ENCODE results near the gene NPR3.

The NPR3 gene

DNA sequence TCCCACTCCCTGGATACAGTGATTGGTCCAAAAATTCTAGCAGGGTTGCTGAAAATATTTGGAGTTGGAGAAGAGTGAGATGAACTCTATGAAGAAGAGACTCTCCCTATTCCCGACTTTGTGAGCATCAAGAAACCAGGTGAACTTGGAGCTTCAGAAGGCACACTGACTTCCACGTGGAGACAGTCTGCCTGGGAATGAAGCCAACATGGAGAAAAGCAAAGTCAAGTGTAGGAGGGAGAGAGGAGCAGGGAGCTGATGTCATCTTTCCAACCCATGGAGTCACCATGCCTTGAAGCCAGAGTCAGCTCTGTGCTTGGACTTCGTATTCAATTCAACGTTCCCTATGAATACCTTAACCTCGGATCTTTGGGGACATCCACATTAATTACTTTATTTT, 125.1 kb downstream of the NPR3 start:
- TF ChIP-seq, protein P1, sequence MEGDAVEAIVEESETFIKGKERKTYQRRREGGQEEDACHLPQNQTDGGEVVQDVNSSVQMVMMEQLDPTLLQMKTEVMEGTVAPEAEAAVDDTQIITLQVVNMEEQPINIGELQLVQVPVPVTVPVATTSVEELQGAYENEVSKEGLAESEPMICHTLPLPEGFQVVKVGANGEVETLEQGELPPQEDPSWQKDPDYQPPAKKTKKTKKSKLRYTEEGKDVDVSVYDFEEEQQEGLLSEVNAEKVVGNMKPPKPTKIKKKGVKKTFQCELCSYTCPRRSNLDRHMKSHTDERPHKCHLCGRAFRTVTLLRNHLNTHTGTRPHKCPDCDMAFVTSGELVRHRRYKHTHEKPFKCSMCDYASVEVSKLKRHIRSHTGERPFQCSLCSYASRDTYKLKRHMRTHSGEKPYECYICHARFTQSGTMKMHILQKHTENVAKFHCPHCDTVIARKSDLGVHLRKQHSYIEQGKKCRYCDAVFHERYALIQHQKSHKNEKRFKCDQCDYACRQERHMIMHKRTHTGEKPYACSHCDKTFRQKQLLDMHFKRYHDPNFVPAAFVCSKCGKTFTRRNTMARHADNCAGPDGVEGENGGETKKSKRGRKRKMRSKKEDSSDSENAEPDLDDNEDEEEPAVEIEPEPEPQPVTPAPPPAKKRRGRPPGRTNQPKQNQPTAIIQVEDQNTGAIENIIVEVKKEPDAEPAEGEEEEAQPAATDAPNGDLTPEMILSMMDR (conservative IDR thresholded peaks at IDR 0.05; ENCODE audit: low read depth, low read length) = no peak
- no peak overlapping the region for H2AFZ ChIP-seq (ENCODE audit: low read depth)
- H3K4me2 ChIP-seq = no peak overlapping the region
- no peak overlapping the region for H3K27ac ChIP-seq
- H3K4me3 ChIP-seq (IDR thresholded peaks at IDR 0.05; ENCODE audit: insufficient read depth, low read depth, low read length) = no peak overlapping the region
- no peaks in the 10 kb centered on the region for H3K27me3 ChIP-seq (ENCODE audit: insufficient read depth, low read depth)
- H3K79me2 ChIP-seq (ENCODE audit: insufficient read depth, low read depth) = no peaks in the 10 kb centered on the region
- H3K36me3 ChIP-seq (ENCODE audit: insufficient read depth) = no peaks in the 10 kb centered on the region
- H3K4me1 ChIP-seq (ENCODE audit: low read depth, poor library complexity, severe bottlenecking) = no peaks in the 10 kb centered on the region
- no peaks in the 10 kb centered on the region for H4K20me1 ChIP-seq (ENCODE audit: insufficient read depth)
- H3K9ac ChIP-seq = no peak overlapping the region

DNA sequence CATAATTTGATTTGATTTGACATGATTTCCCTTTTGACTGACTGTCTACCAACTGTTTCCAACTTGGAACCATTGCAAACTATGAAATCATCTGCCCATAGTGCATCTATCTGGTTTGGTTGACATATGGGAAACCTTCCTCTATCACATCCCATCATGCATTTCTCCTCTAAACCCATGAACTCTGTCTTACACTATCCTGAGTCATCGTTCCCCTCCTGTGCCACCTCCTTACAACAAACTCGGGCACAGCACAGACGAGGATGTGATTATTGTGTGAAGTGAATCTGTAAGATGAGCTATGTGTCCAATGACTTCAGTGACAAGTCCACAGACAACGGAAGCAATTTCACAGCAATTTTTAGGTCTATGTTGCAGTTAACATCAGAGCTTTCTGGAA, 126.1 kb downstream of the NPR3 start:
- no peaks in the 10 kb centered on the region for H4K20me1 ChIP-seq (ENCODE audit: insufficient read depth)
- H3K4me1 ChIP-seq (ENCODE audit: low read depth, poor library complexity, severe bottlenecking) = no peaks in the 10 kb centered on the region
- no peak overlapping the region for H3K4me3 ChIP-seq (IDR thresholded peaks at IDR 0.05; ENCODE audit: insufficient read depth, low read depth, low read length)
- H2AFZ ChIP-seq (ENCODE audit: low read depth) = no peak overlapping the region
- no peak overlapping the region for H3K27ac ChIP-seq
- TF ChIP-seq, protein P1 (conservative IDR thresholded peaks at IDR 0.05; ENCODE audit: low read depth, low read length) = no peak
- H3K9ac ChIP-seq = no peak overlapping the region
- no peaks in the 10 kb centered on the region for H3K36me3 ChIP-seq (ENCODE audit: insufficient read depth)
- no peak overlapping the region for H3K4me2 ChIP-seq
- H3K79me2 ChIP-seq (ENCODE audit: insufficient read depth, low read depth) = no peaks in the 10 kb centered on the region
- no peaks in the 10 kb centered on the region for H3K27me3 ChIP-seq (ENCODE audit: insufficient read depth, low read depth)

DNA sequence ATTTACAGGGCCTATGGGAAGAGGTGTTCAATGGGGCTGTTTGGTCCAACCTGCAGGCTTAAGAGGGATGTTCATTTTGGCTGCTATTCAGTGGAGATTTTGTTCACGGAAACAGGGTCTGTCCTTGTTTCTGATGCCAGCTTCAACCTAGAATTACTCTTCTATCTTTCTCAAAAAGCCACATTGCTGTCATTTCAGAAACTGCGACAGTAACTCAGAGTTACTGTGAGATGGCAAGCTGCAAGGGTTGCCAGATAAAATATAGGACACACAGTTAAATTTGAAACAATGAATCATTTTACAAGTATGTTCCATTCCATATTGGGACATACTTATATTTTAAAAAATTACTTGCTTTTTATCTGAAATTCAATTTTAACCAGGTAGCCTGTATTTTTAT, 128.0 kb downstream of the NPR3 start:
- H3K4me2 ChIP-seq = no peak overlapping the region
- H3K27me3 ChIP-seq (ENCODE audit: insufficient read depth, low read depth) = no peaks in the 10 kb centered on the region
- H3K27ac ChIP-seq = no peak overlapping the region

DNA sequence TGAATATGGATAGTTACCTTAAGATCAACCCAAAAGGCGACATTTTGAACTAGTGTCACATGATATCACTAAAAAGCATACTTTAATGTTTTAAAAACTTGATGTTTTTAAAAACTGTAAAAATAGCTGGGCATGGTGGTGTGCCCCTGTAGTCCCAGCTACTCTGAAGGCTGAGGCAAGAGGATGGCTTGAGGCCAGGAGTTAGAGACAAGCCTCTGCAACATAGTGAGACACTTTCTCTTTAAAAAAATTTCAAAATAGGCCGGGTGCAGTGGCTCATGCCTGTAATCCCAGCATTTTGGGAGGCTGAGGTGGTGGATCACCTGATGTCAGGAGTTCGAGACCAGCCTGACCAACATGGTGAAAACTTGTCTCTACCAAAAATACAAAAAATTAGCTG, 129.5 kb downstream of the NPR3 start:
- TF ChIP-seq, protein P1 (conservative IDR thresholded peaks at IDR 0.05; ENCODE audit: low read depth, low read length) = no peak
- Histone ChIP-seq H3K36me3 (ENCODE audit: insufficient read depth) (no peaks in the 10 kb centered on the region), H2AFZ (ENCODE audit: low read depth) (no peak overlapping the region), H3K4me2 (no peak overlapping the region), H3K27me3 (ENCODE audit: insufficient read depth, low read depth) (no peaks in the 10 kb centered on the region), H3K4me1 (ENCODE audit: low read depth, poor library complexity, severe bottlenecking) (no peaks in the 10 kb centered on the region), H4K20me1 (ENCODE audit: insufficient read depth) (no peaks in the 10 kb centered on the region), H3K9ac (no peak overlapping the region), H3K27ac (no peak overlapping the region), H3K4me3 (IDR thresholded peaks at IDR 0.05; ENCODE audit: insufficient read depth, low read depth, low read length) (no peak overlapping the region), H3K79me2 (ENCODE audit: insufficient read depth, low read depth) (no peaks in the 10 kb centered on the region)

More for the DNA sequence above, 128.0 kb downstream of the NPR3 start:
- TF ChIP-seq, protein P1 (conservative IDR thresholded peaks at IDR 0.05; ENCODE audit: low read depth, low read length) = no peak
- Histone ChIP-seq H4K20me1 (ENCODE audit: insufficient read depth) (no peaks in the 10 kb centered on the region), H3K79me2 (ENCODE audit: insufficient read depth, low read depth) (no peaks in the 10 kb centered on the region), H3K36me3 (ENCODE audit: insufficient read depth) (no peaks in the 10 kb centered on the region), H3K4me1 (ENCODE audit: low read depth, poor library complexity, severe bottlenecking) (no peaks in the 10 kb centered on the region), H3K4me3 (IDR thresholded peaks at IDR 0.05; ENCODE audit: insufficient read depth, low read depth, low read length) (no peak overlapping the region), H2AFZ (ENCODE audit: low read depth) (no peak overlapping the region), H3K9ac (no peak overlapping the region)

Measured in KMS-11 (cell line).